PFSK-1 (cell line): ENCODE measurements around the gene CDH15.

Experiments
- FOXP2 ChIP-seq: optimal IDR thresholded peaks from 2 replicates; pipeline ENCODE3; 2011; ENCODE audit warnings: borderline replicate concordance, control low read depth, inconsistent platforms; ENCODE audit not compliant: insufficient read depth; ENCODE audit errors: extremely low read length, extremely low read depth
- POLR2AphosphoS5 ChIP-seq: IDR thresholded peaks from 2 replicates; pipeline ENCODE4 v1.6.1; 2012; ENCODE audit warnings: low read depth, mild to moderate bottlenecking, control low read depth, low read length, moderate library complexity
- SIN3A ChIP-seq: IDR thresholded peaks from 2 replicates; pipeline ENCODE4 v1.6.1; 2012; ENCODE audit warnings: mild to moderate bottlenecking, low read length, moderate library complexity, borderline replicate concordance; ENCODE audit not compliant: insufficient read depth
- TAF1 ChIP-seq: IDR thresholded peaks from 2 replicates; pipeline ENCODE4 v1.6.1; 2012; ENCODE audit warnings: low read length, control low read depth, borderline replicate concordance; ENCODE audit not compliant: insufficient read depth
- TF ChIP-seq, protein P1 (sequence below), 2 experiments: IDR thresholded peaks; 2 replicates each; pipeline versions ENCODE4 v1.6.1 to v1.8.0; 2011 to 2012; ENCODE audit warnings: low read depth in 2 of 2, low read length in 2 of 2, control low read depth in 1 of 2, inconsistent platforms in 1 of 2, mild to moderate bottlenecking in 1 of 2, moderate library complexity in 1 of 2; ENCODE audit not compliant: insufficient read depth in 1 of 2

Gene CDH15

GRCh38 chr16:89155184-89155679, 16.3 kb upstream of the CDH15 start:
- TF ChIP-seq, protein P1, sequence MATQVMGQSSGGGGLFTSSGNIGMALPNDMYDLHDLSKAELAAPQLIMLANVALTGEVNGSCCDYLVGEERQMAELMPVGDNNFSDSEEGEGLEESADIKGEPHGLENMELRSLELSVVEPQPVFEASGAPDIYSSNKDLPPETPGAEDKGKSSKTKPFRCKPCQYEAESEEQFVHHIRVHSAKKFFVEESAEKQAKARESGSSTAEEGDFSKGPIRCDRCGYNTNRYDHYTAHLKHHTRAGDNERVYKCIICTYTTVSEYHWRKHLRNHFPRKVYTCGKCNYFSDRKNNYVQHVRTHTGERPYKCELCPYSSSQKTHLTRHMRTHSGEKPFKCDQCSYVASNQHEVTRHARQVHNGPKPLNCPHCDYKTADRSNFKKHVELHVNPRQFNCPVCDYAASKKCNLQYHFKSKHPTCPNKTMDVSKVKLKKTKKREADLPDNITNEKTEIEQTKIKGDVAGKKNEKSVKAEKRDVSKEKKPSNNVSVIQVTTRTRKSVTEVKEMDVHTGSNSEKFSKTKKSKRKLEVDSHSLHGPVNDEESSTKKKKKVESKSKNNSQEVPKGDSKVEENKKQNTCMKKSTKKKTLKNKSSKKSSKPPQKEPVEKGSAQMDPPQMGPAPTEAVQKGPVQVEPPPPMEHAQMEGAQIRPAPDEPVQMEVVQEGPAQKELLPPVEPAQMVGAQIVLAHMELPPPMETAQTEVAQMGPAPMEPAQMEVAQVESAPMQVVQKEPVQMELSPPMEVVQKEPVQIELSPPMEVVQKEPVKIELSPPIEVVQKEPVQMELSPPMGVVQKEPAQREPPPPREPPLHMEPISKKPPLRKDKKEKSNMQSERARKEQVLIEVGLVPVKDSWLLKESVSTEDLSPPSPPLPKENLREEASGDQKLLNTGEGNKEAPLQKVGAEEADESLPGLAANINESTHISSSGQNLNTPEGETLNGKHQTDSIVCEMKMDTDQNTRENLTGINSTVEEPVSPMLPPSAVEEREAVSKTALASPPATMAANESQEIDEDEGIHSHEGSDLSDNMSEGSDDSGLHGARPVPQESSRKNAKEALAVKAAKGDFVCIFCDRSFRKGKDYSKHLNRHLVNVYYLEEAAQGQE (IDR thresholded peaks at IDR 0.05; ENCODE audit: insufficient read depth in 1 of 2, low read depth in 2 of 2, low read length in 2 of 2), result no peak
- TF ChIP-seq TAF1, result no peak

DNA sequence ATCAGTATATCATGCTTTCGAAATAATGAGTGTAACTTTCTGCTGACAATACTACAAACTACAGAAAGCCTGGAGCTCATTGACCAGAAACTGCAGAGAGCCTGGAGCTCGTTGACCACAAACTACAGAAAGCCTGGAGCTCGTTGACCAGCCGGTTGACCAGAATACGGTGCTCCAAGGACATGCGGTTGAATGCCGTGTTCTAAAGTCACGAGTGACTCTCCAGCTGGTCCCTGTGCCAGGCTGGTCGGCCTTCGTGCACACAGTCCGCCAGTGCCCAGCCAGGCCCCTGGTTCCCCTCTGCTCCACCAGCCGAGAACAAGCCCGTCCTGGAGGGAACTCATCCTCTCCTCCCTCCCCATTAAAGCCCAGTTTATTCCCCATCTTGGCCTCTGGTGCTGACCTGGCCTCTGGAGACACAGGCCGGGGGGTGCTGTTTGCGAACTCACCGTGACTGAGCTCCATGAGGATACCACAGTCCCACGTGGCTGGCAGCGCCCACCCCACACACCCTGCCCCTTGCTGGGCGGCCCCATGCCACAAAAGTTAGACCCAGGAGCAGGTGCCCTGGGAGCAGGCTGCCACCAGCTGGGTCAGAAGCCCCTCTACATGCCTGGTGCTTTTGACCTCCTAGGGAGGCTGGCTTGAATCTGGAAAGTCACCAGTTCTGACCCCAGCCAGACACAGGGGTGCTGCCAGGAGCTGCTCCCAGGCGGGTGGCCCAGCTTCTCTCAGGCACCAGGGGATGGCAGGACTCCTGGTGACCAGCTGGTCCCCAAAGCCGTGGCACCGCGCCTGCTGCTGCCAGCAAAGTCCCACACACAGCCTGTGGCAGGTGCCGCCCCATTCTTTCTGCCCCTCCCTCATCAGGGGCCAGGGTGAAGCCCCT, 15.5 kb upstream of the CDH15 start:
- TF ChIP-seq POLR2AphosphoS5 (no peak), SIN3A (no peak), FOXP2 (no peak), TAF1 (no peak)
- TF ChIP-seq, protein P1 (IDR thresholded peaks at IDR 0.05; ENCODE audit: insufficient read depth in 1 of 2, low read depth in 2 of 2, low read length in 2 of 2), result no peak

DNA sequence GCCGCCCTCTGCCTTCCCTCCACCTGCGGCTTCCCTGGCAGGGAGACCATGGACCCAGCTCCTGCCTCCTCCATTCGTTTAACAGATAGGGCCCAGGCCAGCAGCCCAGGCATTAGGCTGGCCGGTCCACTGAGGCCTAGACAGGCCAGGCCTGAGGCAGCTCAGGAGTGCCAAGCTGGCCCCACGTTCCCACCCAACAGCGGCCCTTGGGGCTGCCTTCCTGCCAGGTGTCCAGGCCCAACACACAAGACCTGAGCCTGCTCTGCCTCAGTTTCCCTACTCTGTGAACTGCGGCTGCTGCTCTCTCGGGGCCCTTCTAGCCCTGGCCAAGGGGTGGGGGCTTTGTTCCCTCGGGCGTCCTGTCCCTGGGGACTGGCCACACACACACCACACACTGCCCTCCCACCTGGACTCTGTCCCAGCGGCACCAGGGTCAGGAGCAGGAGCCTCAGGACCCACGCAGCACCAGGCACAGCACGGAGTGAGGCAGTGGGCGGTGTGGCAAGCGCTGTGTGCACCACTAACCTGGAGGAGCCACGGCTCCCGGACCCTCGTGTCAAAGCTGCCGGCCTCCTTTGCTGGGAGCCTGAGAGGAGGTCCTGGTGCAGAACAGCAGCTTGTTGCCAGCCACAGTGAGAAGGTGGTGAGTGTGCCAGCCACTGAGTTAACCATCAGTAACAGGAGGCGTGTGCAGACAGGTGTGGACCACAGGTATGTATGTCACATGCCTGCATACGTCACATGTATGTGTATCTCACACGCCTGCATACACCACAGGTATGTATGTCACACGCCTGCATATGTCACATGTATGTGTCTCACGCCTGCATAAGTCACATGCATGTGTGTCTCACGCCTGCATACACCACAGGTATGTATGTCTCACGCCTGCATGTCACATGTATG, 14.6 kb upstream of the CDH15 start:
- TF ChIP-seq FOXP2, result no peak
- TF ChIP-seq, protein P1 (IDR thresholded peaks at IDR 0.05; ENCODE audit: insufficient read depth in 1 of 2, low read depth in 2 of 2, low read length in 2 of 2), result no peak

DNA sequence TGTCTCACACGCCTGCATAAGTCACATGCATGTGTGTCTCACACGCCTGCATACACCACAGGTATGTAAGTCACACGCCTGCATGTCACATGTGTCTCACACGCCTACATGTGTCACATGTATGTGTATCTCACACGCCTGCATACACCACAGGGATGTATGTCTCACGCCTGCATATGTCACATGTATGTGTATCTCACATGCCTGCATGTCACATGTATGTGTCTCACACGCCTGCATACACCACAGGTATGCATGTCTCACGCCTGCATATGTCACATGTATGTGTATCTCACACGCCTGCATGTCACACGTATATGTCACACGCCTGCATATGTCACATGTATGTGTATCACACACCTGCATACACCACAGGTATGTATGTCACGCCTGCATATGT, 13.8 kb upstream of the CDH15 start:
- no peak for TF ChIP-seq FOXP2
- TF ChIP-seq POLR2AphosphoS5, result no peak
- no peak for TF ChIP-seq SIN3A
- no peak for TF ChIP-seq TAF1
- TF ChIP-seq, protein P1 (IDR thresholded peaks at IDR 0.05; ENCODE audit: insufficient read depth in 1 of 2, low read depth in 2 of 2, low read length in 2 of 2), result no peak
